Activated T-cell treated with anti-CD3 and anti-CD28 coated beads, Interleukin-2, amount 50 U/mL, for 48 hours (primary cell): Measurements from ENCODE around the gene AMER3.

Experiments used
- DNase-seq, 2 experiments: peaks; one replicate each; pipeline ENCODE4 v3.0.0-alpha.2; 2020

AMER3 gene

DNA sequence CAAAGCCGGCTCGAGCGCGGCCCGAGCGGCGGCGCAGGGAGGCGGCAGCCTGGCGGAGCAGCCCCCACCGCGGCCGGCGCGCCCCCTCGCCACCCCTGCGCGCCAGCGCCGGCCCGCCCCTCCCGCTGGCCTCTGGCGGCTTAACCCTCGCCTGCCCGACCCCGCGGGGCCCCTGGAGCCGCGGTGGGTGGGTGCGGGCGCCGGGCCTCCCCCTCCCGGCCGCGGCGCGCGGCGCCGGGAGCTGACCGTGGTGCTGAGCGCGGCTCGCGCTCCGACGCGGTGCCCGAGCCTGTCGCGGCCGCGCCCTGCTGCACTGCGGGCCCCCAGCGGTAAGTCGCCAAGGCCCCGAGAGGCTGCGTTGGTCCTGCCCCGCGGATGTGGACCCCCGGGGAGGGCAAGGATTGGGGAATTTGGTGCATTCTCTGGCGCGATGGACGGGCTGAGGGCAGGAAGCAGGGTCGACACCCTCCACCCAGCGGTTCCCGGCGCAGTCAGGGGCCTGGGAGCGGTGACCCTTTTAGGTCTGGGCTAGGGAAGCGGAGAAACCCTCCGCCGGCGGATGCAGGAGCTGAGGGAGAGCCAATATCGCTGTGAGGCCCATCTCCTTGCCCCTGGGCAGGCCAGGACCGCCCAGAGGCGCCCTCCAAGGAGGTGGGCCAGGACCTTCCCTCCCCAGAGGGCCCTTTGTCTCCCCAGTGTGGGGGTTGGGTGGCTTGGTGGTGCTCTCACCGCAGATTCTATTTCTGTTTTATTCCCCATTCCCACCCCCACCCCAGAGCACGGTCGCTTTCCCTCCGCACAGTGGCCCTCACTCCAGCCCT is 923 bp downstream of the AMER3 start:
- peak; percentile 41 to 54 for DNase-seq

DNA sequence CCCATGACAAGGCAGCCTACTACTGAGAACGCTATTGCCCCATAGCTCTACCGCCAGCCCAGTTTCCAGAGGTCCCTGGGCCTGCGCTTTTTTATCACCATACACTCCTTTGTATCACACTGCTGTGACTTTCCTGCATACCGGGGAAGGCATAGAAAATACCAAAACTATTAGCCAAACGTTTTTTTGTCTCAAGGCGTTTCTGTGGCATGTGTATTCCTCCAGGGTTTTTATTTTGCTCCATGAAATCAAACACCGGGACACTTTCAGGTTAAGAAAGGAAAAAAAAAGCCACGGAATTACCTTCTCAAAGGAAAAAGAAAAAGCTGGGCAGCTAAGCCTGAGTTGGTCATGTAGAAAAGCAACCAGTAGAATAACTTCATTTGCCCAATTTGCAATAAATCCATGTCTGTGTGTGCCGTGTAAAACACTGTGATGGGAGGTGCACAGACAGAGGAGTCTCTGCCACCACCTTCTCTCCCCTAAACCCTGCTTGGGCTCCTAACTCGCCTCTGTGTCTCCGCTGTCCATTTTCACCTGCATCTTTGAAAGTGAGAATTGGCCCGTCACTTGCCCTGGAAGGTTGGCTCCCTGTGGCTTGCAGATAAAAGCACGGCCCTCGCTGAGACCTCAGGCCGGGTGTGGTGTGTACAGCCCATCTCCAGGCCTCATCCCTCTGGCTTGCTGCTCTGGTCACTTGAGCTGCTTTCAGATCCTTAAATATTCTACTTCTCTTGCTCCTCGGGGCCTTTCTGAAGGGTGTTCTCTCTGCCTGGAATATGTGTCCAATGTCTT is 1.7 kb downstream of the AMER3 start:
- no peak for DNase-seq

DNA sequence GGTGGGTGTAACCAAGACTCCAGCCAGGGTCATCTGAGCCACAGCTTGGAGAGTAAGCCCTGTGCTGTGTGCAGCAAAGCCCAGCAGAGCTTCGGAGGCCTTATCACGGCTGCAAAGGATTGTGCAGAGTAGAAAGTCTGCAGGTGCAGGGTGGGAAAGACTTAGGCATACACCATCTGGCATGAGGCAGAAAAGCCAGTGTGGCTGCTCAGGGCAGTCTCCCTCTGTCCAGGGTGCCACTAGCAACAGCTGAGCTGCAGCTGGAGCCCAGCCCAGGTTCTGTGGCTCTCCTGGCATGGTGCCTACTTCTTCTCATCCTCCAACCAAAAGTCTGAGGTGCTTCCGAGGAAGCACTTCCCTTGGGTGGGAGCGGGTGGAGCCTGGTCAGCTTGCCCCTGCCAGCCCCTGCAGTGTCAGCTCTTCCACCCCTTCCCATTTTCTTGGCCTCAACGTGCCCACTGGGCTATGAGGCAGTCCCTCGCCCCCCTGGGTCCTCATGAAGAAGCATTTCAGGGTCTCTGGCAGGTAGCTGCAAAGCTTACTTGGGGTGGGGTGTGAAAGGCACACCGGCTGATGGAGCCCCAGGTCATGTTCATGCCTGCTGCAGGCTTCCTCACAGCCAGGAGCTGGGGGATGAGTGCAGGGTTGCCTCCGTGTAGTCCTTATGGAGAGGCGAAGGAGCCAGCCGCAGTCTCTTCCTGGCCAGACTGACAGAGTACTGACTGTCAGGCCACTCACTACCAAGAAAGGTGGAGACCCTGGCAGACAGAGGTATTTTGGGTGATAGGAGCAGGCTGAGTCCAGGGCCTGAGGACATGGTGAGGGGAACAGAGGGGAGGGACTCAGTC is 4.8 kb downstream of the AMER3 start:
- DNase-seq = no peak

DNA sequence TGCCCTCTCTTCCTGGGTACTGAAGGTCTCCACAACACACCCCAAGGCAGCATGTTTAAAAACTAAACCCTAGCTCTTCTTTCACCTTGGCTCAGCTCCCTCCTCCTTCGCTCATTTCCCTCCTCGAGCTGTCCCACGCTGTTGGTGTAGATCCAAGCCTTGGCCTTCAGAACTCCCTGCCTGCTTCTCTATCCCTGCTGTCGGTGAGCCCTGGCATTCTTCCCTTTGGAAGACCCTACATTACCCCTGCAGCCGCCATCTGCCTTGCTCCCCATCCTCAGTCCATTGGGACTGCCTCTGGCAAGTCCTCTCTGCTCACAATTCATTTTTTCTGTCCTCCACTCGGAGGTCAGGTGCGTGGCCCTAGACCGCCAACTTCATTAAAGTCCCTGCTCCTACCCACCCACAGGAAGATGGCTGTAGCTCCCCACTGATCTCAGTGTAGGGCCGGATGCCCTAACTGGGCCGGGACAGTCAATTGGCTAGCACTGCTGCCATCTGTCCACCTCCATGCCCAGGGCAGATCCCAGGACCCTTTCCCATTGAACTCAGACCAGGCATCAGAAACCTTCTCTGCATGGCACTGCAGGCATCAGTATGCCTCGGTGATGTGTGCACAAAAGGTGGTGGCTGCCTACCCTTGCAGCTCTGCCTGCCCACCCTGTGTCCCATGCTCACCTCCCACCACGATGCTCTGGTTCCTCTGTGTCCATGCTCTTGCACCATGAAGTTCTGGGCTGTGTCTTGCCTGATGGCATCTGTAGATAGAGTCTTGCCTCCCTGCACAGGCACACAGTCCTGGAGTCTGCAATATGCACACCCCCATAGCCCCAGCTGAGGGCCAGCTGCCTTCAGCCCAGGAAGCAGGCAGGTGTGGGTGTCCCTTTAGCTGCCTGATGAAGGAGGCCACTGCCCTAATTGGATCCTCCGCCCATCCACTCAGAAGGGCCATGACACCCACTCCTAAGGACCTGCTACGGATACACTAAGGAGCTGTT is 5.7 kb downstream of the AMER3 start:
- DNase-seq = no peak

DNA sequence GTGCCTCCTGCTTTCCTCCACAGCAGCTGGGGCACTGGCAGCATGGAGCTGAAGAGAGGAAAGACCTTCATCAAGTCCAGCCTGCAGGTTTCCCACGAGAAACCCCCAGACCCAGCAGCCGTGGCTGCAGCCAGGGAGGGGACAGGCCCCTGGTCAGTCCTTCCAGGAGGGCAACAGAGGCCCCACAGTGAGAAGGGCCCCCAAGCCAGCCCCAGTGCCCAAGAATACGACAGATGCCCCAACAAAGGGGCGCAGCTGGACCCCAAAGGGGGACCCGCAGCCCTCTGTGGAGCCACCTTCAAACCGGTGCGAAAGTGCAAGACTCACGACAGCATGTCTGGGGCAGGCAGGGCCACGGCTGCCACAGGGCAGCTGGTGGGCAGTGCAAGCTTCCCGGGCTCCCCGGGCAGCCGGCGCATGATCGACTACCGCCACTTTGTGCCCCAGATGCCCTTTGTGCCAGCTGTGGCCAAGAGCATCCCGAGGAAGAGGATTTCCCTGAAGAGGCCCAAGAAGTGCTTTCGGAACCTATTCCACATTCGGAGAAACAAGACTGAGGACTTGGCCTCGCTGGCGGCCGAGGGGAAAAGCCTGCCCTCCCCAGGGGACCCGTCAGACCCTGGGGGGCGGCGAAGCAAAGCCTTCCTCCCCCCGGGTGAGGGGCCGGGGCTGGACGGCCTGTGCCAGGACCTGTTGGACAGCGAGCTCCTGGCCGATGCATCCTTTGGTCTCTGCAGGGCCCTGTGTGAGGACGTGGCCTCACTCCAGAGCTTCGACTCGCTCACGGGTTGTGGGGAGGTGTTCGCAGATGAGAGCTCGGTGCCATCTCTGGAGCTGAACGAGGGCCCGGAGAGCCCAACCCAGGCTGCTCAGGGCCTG is 6.9 kb downstream of the AMER3 start:
- no peak for DNase-seq

DNA sequence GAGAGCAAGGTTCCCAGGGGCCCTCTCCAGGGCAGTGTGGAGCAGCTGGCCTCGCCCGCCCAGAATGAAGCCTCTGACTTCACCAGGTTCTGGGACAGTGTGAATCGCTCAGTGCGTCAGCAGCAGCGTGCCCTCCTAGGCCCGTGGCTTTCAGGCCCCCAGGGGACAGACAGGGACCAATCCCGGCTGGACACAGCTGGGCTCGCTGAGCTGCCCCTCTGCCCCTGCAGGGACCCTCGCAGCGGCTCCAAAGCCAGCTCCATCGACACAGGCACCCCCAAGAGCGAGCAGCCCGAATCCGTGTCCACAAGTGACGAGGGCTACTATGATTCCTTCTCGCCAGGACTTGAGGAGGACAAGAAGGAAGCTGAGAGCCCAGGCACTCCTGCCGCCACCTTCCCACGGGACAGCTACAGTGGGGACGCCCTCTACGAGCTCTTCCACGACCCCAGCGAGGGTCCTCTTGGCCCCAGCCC is 7.6 kb downstream of the AMER3 start:
- DNase-seq = no peak

DNA sequence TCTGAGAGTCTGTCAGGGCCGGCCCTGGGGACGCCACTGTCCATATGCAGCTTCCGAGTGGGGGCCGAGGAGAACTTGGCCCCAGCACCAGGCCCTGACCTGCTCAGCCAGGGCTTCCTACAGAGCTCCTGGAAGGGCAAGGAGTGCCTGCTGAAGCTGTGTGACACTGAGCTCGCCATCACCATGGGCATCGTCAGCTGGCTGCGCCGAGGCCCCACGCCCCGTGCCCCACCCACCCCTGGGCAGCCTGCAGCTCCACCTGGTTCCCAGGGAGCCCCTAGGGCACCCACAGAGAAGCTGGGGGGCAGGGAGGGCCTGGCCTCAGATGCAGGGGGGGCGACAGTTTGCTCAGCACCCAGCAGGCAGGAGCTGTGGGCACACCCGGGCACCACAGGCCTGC is 8.1 kb downstream of the AMER3 start:
- no peak for DNase-seq

DNA sequence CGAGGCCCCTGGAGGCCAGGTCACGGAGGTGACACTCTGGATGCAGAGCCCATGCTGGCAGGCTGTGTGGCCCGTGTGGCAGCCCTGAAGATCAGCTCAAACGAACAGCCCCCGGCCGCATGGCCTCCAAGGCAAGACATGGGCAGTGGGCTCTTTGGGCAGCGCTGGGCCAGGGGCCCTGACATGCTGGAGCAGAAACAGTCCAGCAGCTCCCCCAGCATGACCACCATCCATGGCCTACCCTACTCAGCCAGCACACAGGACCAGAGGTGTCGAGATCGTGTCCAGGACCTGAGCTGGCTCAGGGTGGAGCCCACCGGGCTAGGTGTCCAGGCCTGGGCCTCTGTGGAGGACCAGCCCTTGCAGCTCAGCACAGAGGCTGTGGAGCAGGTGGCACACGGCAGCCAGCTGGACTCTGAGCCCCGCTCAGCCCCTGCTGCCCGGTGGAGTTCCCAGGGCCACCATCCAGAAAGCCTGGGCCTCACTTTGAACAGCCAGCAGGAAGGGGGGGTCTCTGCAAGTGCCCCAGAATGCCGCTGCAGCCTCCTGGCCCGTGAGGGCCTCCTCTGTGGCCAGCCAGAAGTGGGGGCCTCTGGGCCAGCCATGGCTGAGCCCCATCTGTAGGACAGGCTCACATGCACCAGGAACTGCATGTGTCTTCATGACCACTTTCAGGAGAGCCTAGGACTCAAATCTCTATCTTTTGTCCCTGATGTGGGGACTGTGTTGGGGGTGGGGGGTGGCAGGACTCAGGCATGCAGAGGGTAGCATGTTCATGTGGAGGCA is 8.9 kb downstream of the AMER3 start:
- no peak for DNase-seq

DNA sequence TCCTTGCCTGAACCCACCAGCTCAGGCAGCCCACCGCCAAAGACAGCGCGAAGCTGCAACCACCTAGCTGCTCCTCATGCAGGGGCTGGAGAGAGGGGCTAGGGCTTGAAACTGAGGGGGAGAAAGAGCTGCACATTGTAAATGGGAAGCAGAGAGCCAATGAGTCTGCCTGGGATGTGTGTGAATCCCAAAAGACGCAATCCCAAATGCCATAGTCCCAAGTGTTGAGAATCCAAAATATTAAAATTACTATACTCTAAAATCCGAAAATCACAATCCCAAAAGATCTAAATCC is 9.4 kb downstream of the AMER3 start:
- DNase-seq = no peak

DNA sequence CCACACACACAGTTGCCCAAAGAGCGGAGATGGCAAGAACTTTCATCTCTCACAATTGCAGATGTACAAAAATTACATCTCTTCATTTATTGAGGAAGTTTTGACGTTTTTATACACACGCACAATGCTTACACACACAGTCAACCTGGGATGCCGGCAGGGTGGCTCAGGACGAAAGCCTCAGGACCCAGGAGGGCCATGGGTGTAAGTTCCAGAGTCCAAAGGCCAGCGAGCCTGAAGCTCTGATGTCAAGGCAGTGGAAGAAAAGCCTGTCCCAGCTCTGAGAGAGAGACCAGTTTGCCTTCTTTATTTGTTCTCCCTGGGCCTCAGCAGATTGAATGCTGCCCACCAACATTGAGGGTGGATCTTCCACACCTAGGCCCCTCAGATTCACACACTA is 10.1 kb downstream of the AMER3 start:
- no peak for DNase-seq

DNA sequence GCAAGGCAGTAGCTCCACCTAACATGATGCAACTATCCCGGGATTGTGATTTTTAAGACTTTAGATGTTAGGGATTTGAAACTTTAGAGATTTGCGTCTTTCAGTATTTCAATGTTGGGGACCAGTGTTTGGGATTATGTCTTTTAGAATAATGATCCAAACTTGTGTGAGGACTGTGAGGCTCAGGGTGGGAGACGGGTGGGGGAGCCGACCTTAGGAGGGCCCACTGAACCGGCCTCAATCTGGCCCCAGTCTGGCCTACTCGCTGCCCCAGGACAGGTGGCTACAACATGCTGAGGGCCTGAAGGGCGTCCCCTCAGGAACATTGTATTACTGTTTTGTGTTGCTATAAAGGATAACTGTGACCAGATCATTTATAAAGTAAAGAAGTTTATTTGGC is 10.7 kb downstream of the AMER3 start:
- DNase-seq = no peak

DNA sequence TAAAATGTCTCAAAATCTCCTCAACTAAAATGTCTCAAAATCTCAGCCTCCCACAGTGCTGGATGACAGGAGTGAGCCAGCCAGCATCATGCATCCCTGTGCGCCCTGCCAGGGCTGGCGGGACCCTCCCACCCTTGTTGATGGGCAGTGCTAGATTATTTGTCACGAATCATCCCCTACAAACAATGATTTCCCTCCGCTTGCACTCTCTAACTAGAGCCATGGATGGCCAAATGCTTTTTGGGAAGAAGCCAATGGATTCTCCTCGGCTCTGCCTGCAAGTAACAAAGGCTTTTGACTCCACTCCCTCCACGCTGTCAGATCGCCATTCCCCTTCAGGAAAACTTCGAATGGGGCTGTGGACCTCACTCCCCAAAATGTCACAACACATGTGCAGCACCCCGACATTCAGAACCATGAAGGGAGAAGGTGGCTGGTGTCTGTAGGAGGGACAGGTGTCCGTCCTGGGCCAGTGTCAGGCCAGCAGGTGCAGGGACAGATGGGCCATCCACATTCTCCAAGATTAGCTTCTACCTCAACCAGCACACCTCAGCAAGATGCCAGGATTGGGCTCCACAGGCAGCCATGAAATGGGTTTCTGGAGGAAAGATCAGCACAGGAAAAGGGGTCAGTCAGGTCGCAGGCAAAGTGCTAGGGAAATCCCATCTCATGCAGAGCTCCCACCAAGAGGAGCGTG is 11.5 kb downstream of the AMER3 start:
- no peak for DNase-seq

DNA sequence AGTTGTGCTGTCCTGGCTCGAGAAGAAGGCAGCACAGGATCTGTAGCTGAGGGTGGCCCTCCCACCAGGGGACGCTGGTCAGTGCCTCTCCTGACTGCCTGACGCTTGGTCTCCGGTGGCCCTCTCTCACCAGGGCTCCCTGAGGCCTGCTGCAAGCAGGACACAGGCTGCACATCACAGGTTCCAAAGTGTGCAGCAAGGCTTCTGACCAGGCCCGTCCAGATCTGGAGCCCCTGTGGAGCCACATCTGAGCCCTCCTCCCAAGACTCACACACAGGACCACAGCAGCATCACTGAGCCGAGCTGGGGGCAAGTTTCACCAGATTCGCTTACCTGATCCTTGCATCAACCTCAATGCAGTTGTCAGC is 12.1 kb downstream of the AMER3 start:
- no peak for DNase-seq

DNA sequence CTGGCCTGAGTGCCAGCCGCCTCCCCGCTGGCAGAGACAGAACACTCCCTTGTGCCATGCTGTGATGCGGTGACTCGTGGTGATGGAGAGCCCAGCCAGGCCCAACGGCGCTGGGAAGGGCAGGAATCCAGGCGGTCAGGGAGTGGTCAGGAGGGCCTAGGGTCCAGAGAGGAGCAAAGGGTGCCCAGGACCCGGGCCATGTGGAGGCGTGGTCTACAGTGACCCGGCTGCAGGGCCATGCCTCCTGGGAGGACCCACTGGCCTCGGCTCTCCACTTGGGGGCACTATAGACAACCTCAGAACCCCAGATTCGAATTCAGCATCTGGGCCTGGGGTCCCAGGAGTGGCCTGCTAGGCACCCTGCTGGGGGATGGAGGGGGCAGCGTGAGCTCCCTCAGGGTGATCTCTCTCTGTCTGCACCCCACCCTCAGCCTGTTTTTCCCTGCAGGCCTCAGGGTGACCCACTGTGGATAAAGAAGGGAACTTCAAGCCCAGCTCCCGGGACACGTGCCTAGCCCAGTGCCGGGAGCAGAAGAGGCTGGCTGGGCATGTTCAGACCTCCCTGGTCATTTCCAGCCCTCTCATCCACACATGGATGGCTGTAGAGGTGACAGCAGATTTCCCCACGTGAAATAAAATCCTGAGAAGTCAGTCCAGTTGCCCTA is 13.0 kb downstream of the AMER3 start:
- no peak for DNase-seq

DNA sequence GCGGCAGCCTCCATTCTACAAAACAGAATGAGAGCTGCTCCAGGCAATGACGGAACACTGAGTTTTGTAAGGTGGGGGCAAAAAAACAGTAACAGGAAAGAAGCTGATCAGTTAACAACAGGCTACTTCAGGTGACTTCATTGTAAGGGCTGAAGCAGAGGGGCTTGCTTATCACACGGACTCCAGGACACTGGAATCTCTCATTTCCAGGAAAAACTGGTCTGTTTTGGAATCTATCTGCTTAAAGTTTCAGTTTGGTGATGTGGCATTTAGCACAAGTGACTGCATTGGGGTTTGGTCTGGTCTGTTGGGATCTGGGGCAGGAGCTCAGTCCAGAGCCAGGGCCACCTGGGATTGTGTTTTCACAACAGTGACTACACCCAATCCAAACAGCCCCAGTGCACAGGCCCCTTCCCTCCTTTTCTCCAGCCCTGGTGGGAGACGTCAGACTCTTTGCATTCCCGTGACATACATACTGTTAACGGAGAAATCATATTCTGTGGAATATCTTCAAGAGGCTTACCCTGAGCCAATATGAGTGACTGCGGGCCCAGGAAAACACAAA is 14.1 kb downstream of the AMER3 start:
- no peak for DNase-seq

DNA sequence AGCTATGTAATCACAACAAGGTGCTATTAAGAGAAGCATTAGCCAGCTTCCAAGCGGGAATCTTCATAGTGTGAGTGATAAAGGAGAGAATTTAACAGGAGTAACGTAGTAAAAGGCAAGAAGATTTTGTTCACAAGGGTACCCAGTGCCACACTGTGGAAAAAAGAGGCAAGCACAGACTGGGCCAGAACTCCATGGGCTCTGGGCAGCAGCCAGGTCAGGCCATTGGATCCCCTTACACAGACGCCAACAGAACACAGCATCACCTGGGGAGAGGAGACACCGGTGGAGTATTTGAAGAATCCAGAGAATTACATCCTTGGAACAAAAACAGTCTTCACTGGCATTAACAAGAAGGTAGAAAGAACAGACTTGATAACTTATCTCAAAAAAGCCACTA is 21.2 kb downstream of the AMER3 start:
- DNase-seq = no peak

DNA sequence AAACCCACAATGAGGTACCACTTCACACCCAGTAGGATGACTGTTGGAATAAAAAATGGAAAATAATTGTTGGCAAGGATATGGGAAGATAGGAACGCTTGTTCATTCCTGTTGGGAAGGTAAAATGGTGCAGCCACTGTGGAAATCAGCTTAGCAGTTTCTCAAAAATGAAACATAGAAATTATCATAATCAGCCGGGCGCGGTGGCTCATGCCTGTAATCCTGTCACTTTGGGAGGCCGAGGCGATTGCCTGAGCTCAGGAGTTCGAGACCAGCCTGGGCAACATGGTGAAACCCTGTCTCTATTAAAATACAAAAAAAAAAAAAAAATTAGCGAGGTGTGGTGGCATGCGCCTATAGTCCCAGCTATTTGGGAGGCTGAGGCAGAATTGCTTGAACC is 23.4 kb downstream of the AMER3 start:
- DNase-seq = no peak

DNA sequence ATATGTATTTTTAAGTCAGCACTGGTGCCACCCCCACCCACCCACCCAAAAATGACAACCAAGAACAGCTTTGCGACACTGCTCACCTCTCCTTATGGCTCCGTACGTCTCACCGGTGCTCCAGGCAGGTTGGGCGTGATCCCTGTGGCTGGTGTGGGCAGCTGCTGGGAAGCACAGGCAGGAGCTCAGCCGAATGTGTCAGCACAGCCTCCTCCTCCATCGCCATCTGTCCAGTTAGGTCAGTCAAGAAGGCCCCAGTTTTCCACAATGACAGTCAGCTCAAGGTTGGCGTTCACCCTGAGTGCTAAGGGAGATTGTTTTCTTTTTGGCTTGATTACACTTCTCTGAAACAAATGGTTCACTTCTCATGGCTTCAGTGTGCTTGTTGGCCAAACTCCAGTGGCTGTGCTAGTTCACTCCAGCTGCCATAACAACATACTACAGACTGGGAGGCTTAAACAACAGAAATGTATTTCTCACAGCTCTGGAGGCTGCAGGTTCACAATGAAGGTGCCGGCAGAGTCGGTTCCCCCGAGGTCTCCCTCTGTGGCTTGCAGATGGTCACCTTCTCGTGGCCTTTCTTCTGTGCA is 30.2 kb downstream of the AMER3 start:
- no peak for DNase-seq
